Stromal cell of bone marrow (primary cell): Measurements from ENCODE around the gene KDM1A.

ENCODE experiments used
- DNase-seq: peaks from one replicate; pipeline ENCODE4 v3.0.0-alpha.2; 2012; ENCODE audit warnings: low read depth

Gene KDM1A

DNA sequence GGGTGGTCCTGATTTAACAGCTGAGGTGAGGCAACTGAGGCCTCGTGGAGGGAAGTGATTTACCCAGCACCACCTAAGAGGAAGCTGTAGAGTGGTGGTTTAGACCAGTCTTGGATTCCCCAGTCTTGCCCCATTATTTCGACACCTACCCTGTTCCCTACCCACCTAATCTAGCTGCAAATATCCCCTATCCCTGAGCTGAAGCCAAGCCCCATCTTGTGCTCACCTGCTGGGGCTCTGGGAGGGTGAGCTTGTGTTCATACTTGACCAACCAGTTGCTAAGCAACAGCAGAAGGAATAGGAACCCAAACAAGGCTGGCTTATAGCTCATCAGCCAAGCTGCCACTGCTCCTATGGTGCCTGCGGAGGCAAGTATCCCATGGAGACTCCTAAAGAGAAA lies 5.6 kb upstream of the KDM1A start:
- no peak for DNase-seq

DNA sequence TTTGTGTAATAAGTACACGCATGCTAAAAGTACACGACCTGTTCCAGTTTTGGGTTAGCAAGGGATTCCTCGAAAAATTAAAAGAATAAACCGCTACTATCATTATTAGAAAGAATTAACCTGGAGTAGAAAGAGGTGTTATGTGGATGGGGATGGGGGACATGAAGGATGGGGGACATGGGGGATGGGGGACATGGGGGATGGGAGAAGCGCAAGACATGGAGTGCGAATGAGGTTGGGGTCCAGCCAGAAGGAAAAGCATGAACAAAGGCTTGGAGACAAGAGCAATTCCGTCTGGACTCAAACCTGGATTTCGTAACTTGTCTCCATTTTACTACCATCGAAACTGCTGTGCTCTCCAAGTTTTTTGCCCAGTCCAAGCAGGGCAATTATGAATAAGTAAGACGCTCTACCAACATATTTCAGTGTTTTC lies 591 bp upstream of the KDM1A start:
- no peak for DNase-seq

DNA sequence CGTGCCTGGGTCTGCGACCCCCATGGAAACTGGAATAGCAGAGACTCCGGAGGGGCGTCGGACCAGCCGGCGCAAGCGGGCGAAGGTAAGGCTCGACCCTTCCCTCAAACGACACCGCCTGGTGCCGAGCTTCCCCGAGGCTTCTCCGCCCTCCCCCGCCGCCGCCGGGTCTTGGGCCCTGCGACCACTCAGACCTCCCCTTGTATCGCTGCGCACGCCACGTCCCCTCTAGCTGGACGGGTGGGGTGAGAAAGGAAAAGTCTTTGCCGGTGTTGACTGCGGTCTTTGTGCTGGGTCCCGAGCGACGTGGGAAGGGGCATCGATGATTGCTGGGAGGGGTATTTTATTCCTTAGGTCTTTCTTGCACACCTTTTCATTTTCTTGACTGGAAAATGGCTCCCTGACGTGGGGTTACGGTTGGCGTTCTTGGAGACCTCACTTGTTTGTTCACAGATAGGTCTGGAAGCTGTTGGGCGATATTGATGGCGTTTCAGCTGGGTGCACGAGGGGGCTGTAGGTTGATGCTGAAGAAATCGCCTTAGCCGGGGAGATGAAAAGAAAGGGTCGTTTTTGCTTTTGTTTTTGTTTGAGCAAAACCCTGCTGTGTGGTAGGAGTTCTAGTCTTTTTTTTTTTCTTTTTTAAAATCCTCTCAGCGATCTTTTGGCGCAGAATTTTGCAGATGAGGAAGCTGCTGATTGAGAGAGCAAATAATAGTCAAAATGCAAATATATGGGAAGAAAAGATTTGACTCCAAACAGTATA lies 776 bp downstream of the KDM1A start:
- no peak for DNase-seq

DNA sequence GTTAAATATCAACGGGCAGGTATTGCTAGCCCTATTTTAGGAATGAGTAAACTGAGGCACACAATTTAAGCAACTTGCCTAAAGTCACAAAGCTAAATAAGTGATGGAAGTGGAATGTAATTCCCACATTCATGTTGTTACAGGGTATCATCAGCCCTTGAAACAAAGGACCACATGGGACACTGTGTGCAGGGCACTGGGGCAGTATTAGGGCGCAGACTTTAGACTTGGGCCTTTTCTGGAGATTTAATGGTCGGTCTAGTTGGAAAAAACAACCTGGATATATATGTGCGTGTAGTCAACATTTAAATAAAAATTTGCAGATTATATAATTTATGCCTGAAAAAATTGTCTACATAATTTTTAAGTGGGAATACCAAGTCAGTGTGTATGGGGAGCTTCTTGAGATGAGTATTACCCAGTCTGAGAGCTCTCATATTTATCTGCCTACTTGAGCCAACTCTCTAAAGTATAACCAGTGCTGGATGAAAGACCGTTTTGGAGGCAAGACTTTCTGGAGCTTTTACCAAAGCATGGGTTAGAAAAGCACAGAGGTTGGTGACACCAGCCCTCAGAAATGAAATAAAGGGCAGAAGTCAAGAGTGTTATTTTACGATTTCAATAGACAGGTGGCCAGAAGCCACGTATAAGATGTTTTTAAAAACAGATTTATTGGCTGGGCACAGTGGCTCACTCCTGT lies 1.6 kb downstream of the KDM1A start:
- DNase-seq = no peak

DNA sequence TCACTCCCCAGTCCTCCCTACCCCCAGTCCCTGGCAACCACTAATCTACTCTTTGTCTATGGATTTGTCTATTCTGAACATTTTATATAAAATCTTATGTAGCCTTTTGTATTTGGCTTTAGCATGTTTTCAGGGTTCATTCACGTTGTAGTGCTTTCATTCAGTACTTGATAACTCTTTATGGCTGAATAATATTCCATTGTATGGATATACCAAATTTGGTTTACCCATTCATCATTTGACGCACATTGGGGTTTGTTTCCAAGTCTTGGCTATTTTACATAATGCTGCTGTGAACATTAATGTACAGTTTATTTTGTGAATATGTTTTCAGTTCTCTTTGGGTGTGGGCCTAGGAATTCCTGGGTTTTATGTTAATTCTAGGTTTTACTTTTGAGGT lies 2.6 kb downstream of the KDM1A start:
- DNase-seq = no peak

DNA sequence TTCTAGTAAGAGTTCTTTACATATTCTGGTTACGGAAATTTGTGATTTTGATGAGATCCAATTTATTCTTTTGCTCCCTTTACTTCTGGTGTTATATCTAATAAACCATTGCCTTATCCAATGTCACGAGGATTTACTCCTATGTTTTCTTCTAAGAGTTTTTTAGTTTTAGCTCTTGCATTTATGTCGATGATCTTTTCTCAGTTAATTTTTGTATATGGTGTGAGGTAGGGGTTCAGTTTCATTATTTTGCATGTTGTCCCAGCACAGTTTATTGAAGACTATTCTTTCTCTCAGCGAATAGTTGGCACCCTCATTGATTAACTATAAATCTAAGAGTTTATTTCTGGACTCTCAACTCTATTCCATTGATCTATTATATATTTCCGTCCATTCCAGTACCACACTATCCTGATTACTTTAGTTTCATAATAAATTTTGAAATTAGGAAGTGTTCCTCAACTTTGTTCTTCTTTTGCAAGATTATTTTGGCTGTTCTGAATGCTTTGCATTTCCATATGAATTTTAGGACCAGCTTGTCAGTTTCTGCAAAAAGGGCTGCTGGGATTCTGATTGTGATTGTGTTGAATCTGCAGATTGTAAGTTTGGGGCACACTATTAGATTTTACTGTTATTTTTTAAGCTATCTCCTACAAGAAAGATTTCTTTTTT lies 4.0 kb downstream of the KDM1A start:
- no peak for DNase-seq

DNA sequence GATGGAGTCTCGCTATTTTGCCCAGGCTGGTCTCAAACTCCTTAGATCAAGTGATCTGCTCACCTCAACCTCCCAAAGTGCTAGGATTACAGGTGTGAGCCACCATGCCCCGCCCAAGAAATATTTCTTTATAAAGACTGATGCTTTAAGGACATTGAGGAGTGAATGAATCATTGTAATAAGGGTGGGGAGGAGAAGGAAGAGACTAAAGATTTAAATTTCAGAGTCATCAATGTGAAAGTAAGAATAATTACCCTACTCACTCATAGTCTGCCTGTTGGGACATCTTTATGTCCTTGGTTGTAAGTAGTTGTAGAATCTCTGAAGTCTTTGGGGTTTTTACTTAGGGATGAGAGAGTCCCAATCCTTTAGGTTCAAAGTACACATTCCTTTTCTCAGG lies 7.3 kb downstream of the KDM1A start:
- no peak for DNase-seq

DNA sequence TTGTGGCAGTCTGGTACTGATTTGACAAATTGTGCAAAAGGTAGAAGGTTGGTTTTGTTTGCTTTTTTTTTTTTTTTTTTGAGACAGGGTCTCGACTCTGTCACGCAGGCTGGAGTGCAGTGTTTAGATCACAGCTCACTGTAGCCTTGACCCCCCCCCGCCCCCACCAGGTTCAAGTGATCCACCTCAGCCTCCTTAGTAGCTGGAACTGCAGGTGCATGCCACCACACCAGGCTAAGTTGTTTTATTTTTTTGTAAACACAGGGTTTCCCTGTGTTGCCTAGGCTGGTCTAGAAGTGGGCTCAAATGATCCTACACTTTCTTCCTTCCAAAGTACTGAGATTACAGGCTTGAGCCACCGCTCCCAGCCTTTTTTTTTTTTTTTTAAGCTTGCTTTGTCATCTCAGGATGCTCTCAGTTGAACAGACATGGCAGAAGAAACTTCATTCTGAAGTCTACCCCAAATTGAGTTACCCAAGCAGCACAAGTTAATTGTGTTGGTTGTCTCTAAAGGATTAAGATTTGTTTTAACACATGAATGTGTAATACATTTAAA lies 8.2 kb downstream of the KDM1A start:
- no peak for DNase-seq

DNA sequence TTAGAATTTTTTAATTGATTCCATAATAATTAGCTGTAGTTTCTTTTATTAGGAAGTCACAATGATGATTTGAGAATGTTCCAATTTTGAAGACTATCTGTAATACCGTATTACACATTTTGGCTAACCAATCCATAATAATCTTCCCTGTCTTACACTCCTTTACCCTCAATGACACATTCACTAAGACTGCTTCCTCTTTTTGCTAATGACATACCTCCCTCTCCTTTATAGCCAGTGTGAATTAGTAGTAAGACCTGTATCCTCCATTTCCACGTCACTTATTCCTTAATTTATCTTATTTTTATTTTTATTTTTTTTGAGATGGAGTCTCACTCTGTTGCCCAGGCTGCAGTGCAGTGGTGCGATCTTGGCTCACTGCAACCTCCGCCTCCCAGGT lies 10.1 kb downstream of the KDM1A start:
- DNase-seq = no peak

DNA sequence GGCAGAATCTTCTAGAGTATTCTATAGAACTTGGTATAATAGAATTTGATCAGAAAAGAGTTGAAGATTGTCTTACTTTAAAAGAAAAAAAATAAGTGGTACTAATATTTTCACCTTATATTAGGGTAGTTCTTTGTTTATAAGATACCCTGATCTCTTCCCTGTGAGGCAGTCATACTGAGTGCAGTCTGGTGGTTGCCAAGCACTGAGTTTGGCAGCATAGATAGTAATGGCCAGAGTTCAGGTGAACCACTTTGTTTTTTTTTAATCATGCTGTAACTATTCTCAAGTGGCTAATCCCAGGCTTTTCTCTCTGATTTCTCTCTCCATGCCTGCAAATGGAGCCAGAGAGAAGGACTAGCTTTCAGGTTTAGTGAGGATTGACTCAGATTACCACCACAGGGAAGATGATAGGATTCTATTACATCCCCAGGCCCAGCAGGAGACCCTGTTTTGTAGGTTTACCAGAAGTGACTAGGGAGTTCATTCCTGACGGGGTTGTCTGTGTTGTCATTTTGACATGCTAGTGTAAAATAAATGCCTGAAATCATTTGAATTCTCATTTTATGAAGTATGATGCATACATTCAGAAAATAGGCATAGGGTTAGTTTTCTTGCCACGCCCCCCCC lies 16.7 kb downstream of the KDM1A start:
- DNase-seq = no peak

DNA sequence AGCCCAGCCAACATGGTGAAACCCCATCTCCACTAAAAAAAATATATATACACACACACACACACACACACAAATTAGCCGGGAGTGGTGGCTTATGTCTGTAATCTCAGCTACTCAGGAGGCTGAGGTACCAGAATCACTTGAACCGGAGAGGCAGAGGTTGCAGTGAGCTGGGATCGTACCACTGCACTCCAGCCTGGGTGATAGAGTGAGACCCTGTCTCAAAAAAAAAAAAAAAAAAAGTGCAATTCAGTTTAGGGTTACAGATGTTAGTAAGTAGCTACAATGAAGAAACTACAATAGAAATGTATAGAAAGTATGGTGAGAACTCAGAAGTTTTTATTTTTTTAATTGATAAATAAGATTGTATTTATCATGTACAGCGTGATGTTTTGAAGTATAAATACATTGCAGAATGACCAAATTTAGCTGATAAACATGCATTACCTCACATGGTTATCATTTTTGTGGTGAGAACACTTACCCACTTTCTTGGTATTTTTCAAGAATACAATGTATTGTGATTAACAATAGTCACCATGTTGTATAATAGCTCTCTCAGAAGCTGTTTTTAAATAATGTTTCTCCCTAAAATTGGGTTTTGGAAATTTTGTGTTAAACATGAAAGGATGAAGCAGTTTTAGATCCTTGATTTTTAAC lies 17.9 kb downstream of the KDM1A start:
- no peak for DNase-seq

DNA sequence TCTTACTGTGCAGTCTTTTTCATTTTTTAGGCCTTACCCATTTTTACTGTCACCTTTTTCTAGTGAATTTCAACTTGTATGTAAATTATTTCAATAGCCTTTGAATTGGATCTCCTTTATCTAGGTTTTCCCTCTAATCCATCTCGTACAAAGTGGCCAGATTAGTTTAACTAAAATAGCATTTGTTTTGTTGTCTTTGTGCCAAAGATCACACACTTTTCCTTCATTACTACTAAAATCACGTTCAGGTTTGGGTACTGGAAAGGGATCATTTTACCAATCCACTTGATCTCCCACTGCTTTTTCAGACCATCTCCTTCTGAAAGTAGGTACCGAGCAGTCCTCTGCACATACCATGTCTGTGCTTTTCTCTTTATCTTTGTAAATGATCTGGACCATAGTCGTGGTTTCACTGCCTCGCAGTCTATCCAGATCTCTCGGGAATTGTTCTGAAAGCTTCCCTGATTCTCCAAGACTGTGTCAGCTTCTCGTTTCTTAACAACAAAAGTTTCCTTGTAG lies 20.1 kb downstream of the KDM1A start:
- DNase-seq = no peak

DNA sequence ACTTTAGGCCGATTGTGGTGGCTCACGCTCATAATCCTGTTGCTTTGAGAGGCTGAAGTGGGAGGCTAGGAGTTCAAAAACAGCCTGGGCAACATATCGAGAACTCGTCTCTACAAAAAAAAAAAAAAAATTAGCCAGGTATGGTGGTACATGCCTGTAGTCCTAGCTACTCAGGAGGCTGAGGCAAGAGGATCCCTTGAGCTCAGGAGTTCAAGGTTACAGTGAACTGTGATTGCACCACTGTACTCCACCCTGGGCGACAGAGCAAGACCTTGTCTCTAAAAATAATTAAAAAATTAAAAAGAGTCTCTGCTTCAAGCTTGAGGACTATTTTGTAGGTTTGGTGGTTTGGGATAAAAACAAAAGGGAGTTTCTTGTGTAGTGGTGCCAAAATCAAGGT lies 21.2 kb downstream of the KDM1A start:
- no peak for DNase-seq

DNA sequence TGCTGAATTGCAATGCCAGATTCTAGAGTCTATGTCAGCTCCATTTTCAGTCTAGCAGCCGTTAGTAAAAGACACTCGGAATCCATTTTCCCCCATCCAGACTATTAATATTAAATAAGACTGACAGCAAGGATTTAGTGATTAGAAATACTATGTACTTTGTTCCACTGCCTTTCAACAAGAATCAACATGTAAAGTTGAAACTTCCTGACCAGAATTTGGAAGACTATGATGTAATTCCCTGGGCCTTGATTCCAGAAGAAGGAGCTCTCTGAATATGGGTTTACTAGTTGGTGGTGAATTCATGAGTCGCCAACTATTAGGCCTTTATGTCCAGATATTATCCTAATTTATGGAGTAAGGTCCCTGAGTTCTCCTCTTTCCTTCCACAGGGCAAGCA lies 24.8 kb downstream of the KDM1A start:
- DNase-seq = no peak

DNA sequence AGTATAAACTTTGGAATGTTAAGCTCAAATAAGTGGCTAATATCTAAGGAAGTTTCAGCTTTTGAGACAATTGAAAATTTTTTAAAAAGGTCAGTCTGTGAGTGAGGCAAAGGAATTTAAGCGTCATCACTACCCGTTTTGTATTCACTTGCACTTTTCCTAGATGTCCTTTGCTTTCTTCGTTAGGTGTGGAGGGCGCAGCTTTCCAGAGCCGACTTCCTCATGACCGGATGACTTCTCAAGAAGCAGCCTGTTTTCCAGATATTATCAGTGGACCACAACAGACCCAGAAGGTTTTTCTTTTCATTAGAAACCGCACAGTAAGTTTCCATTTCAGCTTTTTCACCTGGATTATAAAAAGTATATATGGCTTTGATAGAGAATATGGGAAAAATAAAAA lies 30.9 kb downstream of the KDM1A start:
- no peak for DNase-seq

DNA sequence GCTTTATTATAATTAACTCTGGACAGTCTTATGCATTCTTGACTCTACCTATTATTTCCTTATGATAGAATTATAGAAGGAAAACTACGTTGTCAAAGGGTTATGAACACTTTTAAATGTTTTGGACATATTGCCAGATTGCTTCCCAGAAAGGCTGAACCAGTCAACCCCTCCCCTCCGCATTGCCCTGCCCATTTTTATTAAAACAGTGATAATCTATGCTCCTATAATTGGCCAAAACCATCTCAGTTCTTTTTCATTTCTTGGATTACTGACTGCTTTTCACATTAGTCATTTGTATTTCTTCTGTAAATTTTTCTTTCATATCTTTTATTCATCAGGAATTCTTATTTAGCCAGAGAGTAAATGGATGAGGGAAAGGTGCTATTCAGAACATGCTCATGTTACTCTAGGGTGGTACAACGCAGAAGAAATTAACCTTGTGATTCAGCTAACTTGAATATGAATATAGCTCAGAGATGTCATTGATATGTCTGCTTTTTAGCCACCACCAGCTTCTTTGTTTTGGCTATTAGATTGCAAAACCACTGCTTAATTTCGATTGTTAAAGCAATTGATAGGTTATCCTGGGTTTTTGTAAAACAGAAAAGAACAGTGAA lies 32.1 kb downstream of the KDM1A start:
- no peak for DNase-seq

DNA sequence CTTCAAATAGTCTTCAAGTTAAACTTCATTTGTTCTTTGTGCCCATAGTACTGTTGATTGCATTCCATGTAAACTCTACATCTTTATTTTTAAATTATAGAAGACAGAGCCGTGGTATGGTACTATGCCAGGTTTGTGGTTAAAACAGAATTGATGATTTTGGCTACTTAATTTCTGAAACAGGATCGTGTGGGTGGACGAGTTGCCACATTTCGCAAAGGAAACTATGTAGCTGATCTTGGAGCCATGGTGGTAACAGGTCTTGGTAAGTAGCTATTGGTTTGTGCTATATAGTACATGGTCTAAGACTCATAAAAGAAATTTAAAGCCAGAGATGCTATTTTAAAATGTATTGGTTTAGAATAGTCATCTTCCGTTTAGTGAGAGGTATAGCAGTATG lies 38.0 kb downstream of the KDM1A start:
- no peak for DNase-seq

DNA sequence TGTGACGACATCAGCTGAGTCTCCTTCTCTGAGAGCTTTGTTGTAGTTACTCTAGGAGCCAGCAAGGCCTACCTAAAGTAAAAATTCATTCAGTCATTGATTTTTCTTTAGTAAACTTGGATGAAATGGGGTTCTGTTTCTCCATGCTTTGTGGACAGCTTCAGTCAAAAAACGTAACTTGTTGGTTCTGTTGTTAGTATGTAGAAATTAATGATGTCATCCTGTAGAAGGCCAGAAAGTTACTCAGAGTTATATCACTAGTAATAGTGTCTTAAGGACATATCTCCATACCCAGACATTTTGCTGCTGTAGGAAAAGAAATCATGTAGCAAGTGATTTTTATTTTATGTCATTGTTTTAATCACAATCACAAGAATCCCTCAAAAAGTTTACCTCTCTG lies 43.0 kb downstream of the KDM1A start:
- DNase-seq = peak; percentile 4

DNA sequence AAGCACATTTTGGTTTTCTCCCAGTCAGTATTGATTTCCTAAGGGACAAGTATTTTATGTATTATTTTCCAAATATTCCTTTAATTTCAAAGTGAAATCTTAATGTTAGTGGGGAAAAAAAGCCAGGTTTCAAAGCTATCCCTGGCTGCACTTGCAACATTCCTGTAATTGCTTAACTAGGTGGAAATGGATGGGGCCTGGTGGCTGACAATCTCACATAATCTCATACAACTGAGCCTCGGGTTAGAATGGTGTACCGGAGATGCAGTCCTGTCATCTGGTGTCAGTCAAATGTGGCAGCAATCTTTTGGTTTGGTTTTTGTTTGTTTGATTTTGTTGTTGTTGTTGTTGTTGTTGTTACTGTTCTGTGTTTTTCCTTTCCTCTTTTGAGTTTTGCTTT lies 46.1 kb downstream of the KDM1A start:
- no peak for DNase-seq

DNA sequence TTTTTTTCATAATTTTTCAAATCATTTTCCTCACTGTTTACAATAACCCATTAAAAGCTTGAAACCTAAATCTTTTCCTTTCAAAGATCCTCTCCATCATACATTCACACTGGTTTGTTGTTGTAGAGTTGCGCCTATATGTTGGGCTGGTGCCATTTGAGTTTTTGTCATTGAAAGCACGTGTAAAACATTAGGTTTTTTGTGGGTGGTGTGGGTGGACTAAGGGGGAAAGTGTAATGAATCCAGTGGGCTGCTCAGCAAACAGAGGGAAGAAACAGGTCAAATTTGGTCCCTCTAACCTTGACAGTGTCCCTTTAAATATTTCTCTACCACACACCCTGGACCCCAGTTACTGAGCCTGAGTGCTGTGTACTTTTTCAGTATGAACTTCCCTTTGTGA lies 46.8 kb downstream of the KDM1A start:
- DNase-seq = no peak

DNA sequence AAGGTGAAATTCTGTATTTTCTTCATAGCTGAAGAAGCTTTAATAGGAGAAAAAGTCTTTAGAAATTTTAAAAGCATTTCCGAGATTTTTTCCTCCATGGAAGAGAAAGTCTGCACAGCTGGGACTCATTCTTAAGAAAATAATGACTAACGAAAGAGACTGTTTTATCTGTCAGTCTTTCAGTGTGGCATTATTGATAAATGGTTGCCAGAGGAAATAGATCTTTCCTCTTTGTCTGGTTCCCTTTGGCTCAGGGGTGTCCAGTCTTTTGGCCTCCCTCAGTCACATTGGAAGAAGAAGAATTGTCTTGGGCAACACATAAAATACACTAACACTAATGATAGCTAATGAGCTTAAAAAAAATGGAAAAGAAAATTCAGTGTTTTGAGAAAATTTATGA lies 49.9 kb downstream of the KDM1A start:
- DNase-seq = no peak
